Mammary epithelial cell (primary cell): Measurements from ENCODE around the gene ZBTB39.
"Not testable (repeated sequence)": the region's sequence is repeated elsewhere in the genome, so short reads cannot be mapped to it uniquely, and the experiment has no call there.

ENCODE experiments used
- CTCF ChIP-seq, 2 donors: IDR thresholded peaks in 1 of 2; conservative IDR thresholded peaks in 1 of 2; 2 replicates each; pipeline ENCODE4 v1.5.1; 2011 to 2012; ENCODE audit warnings: inconsistent platforms in 2 of 2, low read length in 2 of 2, mild to moderate bottlenecking in 2 of 2, control low read depth in 1 of 2, low read depth in 1 of 2; ENCODE audit not compliant: insufficient read depth in 1 of 2; ENCODE audit errors: extremely low read depth in 1 of 2
- EZH2 ChIP-seq: IDR thresholded peaks from 2 replicates; pipeline ENCODE4 v1.6.1; 2012; ENCODE audit warnings: low read length, inconsistent platforms, borderline replicate concordance

DNA sequence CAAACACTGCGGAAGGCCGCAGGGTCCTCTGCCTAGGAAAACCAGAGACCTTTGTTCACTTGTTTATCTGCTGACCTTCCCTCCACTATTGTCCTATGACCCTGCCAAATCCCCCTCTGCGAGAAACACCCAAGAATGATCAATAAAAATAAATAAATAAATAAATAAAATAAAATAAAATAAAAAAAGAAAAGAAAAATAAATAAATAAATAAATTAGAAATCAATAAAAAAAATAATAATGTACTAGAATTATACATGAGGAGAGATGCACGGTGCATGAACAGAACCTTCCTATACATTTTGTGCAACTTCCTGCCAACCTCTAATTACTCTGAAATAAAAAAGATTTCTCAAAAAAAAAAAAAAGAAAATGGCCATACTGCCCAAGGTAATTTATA lies 41.2 kb downstream of the ZBTB39 start:
- not testable (repeated sequence) for TF ChIP-seq CTCF (conservative IDR thresholded peaks at IDR 0.05 in 1 of 2, IDR thresholded peaks at IDR 0.05 in 1 of 2; ENCODE audit: extremely low read depth in 1 of 2, insufficient read depth in 1 of 2, low read depth in 1 of 2, low read length in 2 of 2); EZH2
